ENCODE results near the gene ISOC2.
A peak's percentile ranks its signal among the peaks of the same experiment; 100 is the strongest.
"Not testable (repeated sequence)": the region's sequence is repeated elsewhere in the genome, so short reads cannot be mapped to it uniquely, and the experiment has no call there.

The ISOC2 gene

GRCh38 chr19:55437410-55437809 is 24.0 kb downstream of the ISOC2 start:
- peak; percentile 41 for DNase-seq

GRCh38 chr19:55436847-55437246 is 24.6 kb downstream of the ISOC2 start:
- DNase-seq = no peak

GRCh38 chr19:55435020-55435419 is 26.4 kb downstream of the ISOC2 start:
- no peak for DNase-seq

GRCh38 chr19:55434356-55434919 is 27.0 kb downstream of the ISOC2 start:
- DNase-seq = no peak

GRCh38 chr19:55433292-55433691 is 28.1 kb downstream of the ISOC2 start:
- no peak for DNase-seq

- no peak for DNase-seq
Measured at GRCh38 chr19:55432241-55432959, 29.0 kb downstream of the ISOC2 start.

- no peak for DNase-seq
Measured at GRCh38 chr19:55431183-55431582, 30.3 kb downstream of the ISOC2 start.

GRCh38 chr19:55426042-55426441 is 35.4 kb downstream of the ISOC2 start:
- no peak for DNase-seq

- DNase-seq = no peak
Measured at GRCh38 chr19:55424518-55424917, 36.9 kb downstream of the ISOC2 start.

- no peak for DNase-seq
Measured at GRCh38 chr19:55423225-55424005, 38.0 kb downstream of the ISOC2 start.

- not testable (repeated sequence) for DNase-seq
Measured at GRCh38 chr19:55421281-55421680, 40.2 kb downstream of the ISOC2 start.

GRCh38 chr19:55419624-55420236 is 41.7 kb downstream of the ISOC2 start:
- no peak for DNase-seq

- DNase-seq = no peak
Measured at GRCh38 chr19:55419103-55419502, 42.3 kb downstream of the ISOC2 start.

GRCh38 chr19:55418185-55418584 is 43.3 kb downstream of the ISOC2 start:
- no peak for DNase-seq

- no peak for DNase-seq
Measured at GRCh38 chr19:55410168-55410567, 51.3 kb downstream of the ISOC2 start.

- not testable (repeated sequence) for DNase-seq
Measured at GRCh38 chr19:55409179-55409578, 52.3 kb downstream of the ISOC2 start.

GRCh38 chr19:55408533-55408872 is 52.9 kb downstream of the ISOC2 start:
- DNase-seq = no peak

GRCh38 chr19:55407800-55408532 is 53.5 kb downstream of the ISOC2 start:
- DNase-seq = peak; percentile 94

GRCh38 chr19:55407550-55407799 is 54.0 kb downstream of the ISOC2 start, which contains the start of gene UBE2S:
Gene UBE2S (minus strand): TSS chr19:55407788. CDS start chr19:55407589, 199 bp downstream.
- DNase-seq = not testable (repeated sequence)

- DNase-seq = no peak
Measured at GRCh38 chr19:55406826-55407549, 54.5 kb downstream of the ISOC2 start.

- DNase-seq = no peak
Measured at GRCh38 chr19:55406091-55406825, 55.2 kb downstream of the ISOC2 start.

- no peak for DNase-seq
Measured at GRCh38 chr19:55405638-55406037, 55.8 kb downstream of the ISOC2 start.
